ENCODE results near the gene COL5A2. TPM values are rescaled to one million over a fixed set of nuclear protein-coding genes. Genes with fewer than 3 reads are reported as not detected.

Gene COL5A2
- total and polyA plus RNA-seq, 9 of the 15 experiments (the other 6 are each of a cell fraction or from before 2014, with no cell fraction given), result 0.01 to 0.54 (median 0.19) TPM

- Histone ChIP-seq H3K4me1 (replicated peaks in 1 of 2; ENCODE audit: control insufficient read depth in 2 of 2, insufficient read depth in 2 of 2, low read length in 2 of 2) (no peaks in the 10 kb centered on the region), H3K9me1 (ENCODE audit: control insufficient read depth, insufficient read depth, low read length) (no peaks in the 10 kb centered on the region), H3K4me2 (ENCODE audit: insufficient read depth, low read length) (no peak overlapping the region), H3K27ac (ENCODE audit: extremely low read depth, low read depth, low read length) (no peak overlapping the region), H4K20me1 (replicated peaks; ENCODE audit: control insufficient read depth, insufficient read depth, low read length) (no peaks in the 10 kb centered on the region), H3K9me3 (replicated peaks; ENCODE audit: control insufficient read depth, insufficient read depth, low read depth, low read length) (no peaks in the 10 kb centered on the region), H3K9ac (ENCODE audit: insufficient read depth in 1 of 2, low read depth in 2 of 2, low read length in 2 of 2) (no peak overlapping the region), H3K27me3 (ENCODE audit: control insufficient read depth in 2 of 2, insufficient read depth in 2 of 2, low read length in 2 of 2) (no peaks in the 10 kb centered on the region), H3K79me2 (ENCODE audit: control insufficient read depth, insufficient read depth, low read length) (no peaks in the 10 kb centered on the region), H3K4me3 (no peak overlapping the region), H2AFZ (ENCODE audit: low read depth, low read length) (no peak overlapping the region), H3K36me3 (ENCODE audit: control insufficient read depth, insufficient read depth, low read length) (no peaks in the 10 kb centered on the region)
- intact Hi-C loops (cut with micrococcal nuclease) (no loop called here), in situ Hi-C loops (cut with MboI) (no loop called here)
- TF ChIP-seq SRF (CRISPR knock-in tag; IDR thresholded peaks at IDR 0.05) (no peak), MTA3 (IDR thresholded peaks at IDR 0.05; ENCODE audit: borderline replicate concordance) (no peak), CHD2 (IDR thresholded peaks at IDR 0.05; ENCODE audit: low read depth, low read length) (no peak), NR1H2 (CRISPR knock-in tag; IDR thresholded peaks at IDR 0.05) (no peak), BCOR (IDR thresholded peaks at IDR 0.05) (no peak), AFF1 (IDR thresholded peaks at IDR 0.05; ENCODE audit: low read depth in 1 of 2, partially characterized antibody in 2 of 2) (no peak), CBX8 (IDR thresholded peaks at IDR 0.05; ENCODE audit: borderline replicate concordance, extremely low read depth, low read depth, low read length, poor library complexity, severe bottlenecking) (no peak), RFX1 (IDR thresholded peaks at IDR 0.05) (no peak), ZNF511 (CRISPR knock-in tag; IDR thresholded peaks at IDR 0.05) (no peak), SIX5 (IDR thresholded peaks at IDR 0.05; ENCODE audit: borderline replicate concordance in 1 of 2, insufficient read depth in 1 of 2, low read depth in 1 of 2, low read length in 2 of 2) (no peak), MITF (IDR thresholded peaks at IDR 0.05) (no peak), TCF15 (CRISPR knock-in tag; IDR thresholded peaks at IDR 0.05) (no peak), SMARCE1 (IDR thresholded peaks at IDR 0.05) (no peak), ZNF165 (CRISPR knock-in tag; IDR thresholded peaks at IDR 0.05; ENCODE audit: borderline replicate concordance) (no peak), NFRKB (IDR thresholded peaks at IDR 0.05; ENCODE audit: low read depth) (no peak), E2F4 (CRISPR knock-in tag; IDR thresholded peaks at IDR 0.05; ENCODE audit: low read depth) (no peak)
- 9% methylated on average over 6 of the region's 6 CpGs for WGBS (ENCODE audit: insufficient coverage, low coverage, missing lambda C conversion rate)
- ChIA-PET POLR2A (no interaction called here), CTCF (ENCODE audit: low intra/inter-chr PET ratio) (no interaction called here)
- no peak for ATAC-seq
- no peak for FAIRE-seq
- BruUV-seq (replicated peaks), result no TSS peak
- DNase-seq (ENCODE audit: extremely low read depth in 1 of 4, low spot score in 3 of 4), result no peak
Observed at GRCh38 chr2:189010536-189010935, 169.0 kb downstream of the COL5A2 start.
